GM12878 (cell line): ENCODE data around the gene ZNF354B.

Experiments used
- CTCF ChIP-seq, 3 experiments: IDR thresholded peaks in 2 of 3; conservative IDR thresholded peaks in 1 of 3; 2 replicates each; pipeline ENCODE4 v1.5.1; 2011; ENCODE audit warnings: low read depth in 3 of 3, low read length in 3 of 3, mild to moderate bottlenecking in 3 of 3, control low read depth in 2 of 3, moderate library complexity in 2 of 3, inconsistent platforms in 1 of 3, mixed read lengths in 1 of 3; ENCODE audit not compliant: control insufficient read depth in 2 of 3, insufficient read depth in 1 of 3; ENCODE audit errors: extremely low read depth in 1 of 3
- EED ChIP-seq: sonication (generic); IDR thresholded peaks from 2 replicates; pipeline ENCODE4 v1.6.1; 2016; ENCODE audit warnings: antibody characterized with exemption, low read depth
- FOXK2 ChIP-seq: fragments of 450-650 bp; IDR thresholded peaks from 2 replicates; pipeline ENCODE4 v1.6.1; 2017; ENCODE audit warnings: mild to moderate bottlenecking, moderate library complexity
- NBN ChIP-seq: fragments of 450-650 bp; IDR thresholded peaks from 2 replicates; pipeline ENCODE4 v1.6.1; 2016
- NR2C2 ChIP-seq: IDR thresholded peaks from 2 replicates; pipeline ENCODE4 v1.6.1; 2011; ENCODE audit warnings: borderline replicate concordance, low read depth; ENCODE audit not compliant: control insufficient read depth, insufficient read length
- POLR2A ChIP-seq: IDR thresholded peaks from 2 replicates; pipeline ENCODE4 v1.6.1; 2011; ENCODE audit warnings: low read depth, mild to moderate bottlenecking, low read length
- POLR2AphosphoS5 ChIP-seq: IDR thresholded peaks from 2 replicates; pipeline ENCODE4 v1.6.1; 2011; ENCODE audit warnings: mild to moderate bottlenecking, low read length, inconsistent platforms
- SMARCA5 ChIP-seq: fragments of 450-650 bp; IDR thresholded peaks from 2 replicates; pipeline ENCODE4 v1.6.1; 2017; ENCODE audit warnings: mild to moderate bottlenecking
- SUZ12 ChIP-seq: fragments of 200-600 bp; sonication (generic); IDR thresholded peaks from one replicate; pipeline ENCODE4 v1.6.1; 2018; ENCODE audit warnings: antibody characterized with exemption, mild to moderate bottlenecking; ENCODE audit not compliant: unreplicated experiment
- ZNF24 ChIP-seq: fragments of 450-650 bp; IDR thresholded peaks from 2 replicates; pipeline ENCODE4 v1.6.1; 2017; ENCODE audit warnings: antibody characterized with exemption, mild to moderate bottlenecking
- ZNF384 ChIP-seq: IDR thresholded peaks from 2 replicates; pipeline ENCODE4 v1.6.1; 2012; ENCODE audit warnings: low read depth, mild to moderate bottlenecking, low read length, improper control_type of control experiment, borderline replicate concordance

GRCh38 chr5:178902849-178903248, 43.1 kb downstream of the ZNF354B start:
- TF ChIP-seq SUZ12 = no peak
- no peak for TF ChIP-seq NR2C2
- TF ChIP-seq ZNF384 = no peak
- no peak for TF ChIP-seq CTCF (IDR thresholded peaks at IDR 0.05 in 2 of 3, conservative IDR thresholded peaks at IDR 0.05 in 1 of 3; ENCODE audit: control insufficient read depth in 2 of 3, extremely low read depth in 1 of 3, insufficient read depth in 1 of 3, low read depth in 3 of 3, low read length in 3 of 3)
- TF ChIP-seq ZNF24 = no peak
- no peak for TF ChIP-seq NBN
- TF ChIP-seq POLR2AphosphoS5 = no peak
- TF ChIP-seq SMARCA5 = no peak
- TF ChIP-seq FOXK2 = no peak
- TF ChIP-seq EED = no peak
- TF ChIP-seq POLR2A = no peak
